DMS114 treated with DMSO at 0.1 percent for 48 hours (cell line): ENCODE results near the gene NRL.

Experiments used
- DNase-seq: peaks from one replicate; lab custom pipeline; 2025; ENCODE audit not compliant: unreplicated experiment; lab: John Stamatoyannopoulos, UW

The NRL gene

GRCh38 chr14:24068711-24069410 lies 45.9 kb downstream of the NRL start:
- DNase-seq: no peak

- no peak for DNase-seq
Observed at GRCh38 chr14:24067133-24068082, 47.3 kb downstream of the NRL start.

GRCh38 chr14:24066496-24067132 lies 48.1 kb downstream of the NRL start:
- DNase-seq: no peak

GRCh38 chr14:24065408-24065807 lies 49.3 kb downstream of the NRL start:
- DNase-seq: no peak

GRCh38 chr14:24064856-24065255 lies 49.9 kb downstream of the NRL start:
- no peak for DNase-seq

DNA sequence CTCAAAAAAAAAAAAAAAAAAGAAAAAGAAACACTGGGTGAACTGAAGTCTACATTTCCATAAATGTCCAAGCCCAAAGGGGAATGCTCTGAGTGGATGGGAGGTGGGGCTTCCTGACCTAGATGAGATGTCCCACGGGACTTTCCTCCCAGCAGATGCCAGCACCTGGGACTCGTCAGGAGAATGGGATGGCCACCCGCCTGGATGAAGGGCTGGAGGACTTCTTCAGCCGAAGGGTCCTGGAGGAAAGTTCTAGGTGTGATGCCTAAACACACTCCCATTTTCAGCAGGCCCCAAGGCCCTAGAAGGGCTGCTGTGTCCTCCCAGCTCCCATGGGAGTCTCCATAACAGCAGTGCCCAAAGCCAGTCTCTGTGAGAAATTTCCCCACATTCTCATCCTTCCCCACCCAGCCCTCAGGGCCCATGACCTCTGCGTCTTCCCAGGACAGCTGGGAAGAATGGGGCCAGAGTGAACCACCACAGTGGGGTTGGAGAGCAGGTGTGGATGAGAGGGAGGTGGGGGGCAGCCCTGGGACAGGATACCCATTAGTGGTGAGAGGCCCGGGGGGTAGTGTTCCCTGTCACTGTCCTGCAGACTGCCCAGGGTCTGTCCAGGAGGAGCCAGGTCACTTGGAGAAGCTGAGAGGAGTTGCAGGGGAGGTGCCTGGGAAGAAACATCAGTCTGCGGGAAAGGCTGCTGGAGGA lies 50.5 kb downstream of the NRL start:
- DNase-seq: no peak

GRCh38 chr14:24063263-24063836 lies 51.4 kb downstream of the NRL start:
- no peak for DNase-seq

GRCh38 chr14:24062216-24062980 lies 52.4 kb downstream of the NRL start:
- DNase-seq: no peak

- DNase-seq: no peak
Observed at GRCh38 chr14:24060984-24061913, 53.5 kb downstream of the NRL start.

DNA sequence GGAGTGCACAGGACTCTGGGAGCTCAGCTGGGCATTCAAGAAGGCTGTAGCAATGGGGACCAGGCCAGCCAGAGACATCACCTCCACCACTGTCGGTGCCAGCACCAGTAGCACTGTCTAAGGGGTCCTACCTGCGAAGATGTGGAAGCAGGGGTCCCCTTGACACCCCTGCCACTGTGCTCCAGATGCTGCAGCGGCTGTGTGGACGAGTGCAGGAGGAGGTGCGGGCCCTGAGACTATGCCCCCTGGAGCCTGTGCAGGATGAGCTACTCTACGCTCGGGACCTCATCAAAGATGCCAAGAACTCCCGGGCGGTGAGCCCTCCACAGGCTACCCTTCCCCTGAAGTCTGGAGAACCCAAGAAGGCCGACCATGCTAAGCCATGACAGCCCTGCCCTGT lies 54.3 kb downstream of the NRL start:
- no peak for DNase-seq

- DNase-seq: no peak
Observed at GRCh38 chr14:24059841-24060388, 54.8 kb downstream of the NRL start.

- DNase-seq: no peak
Observed at GRCh38 chr14:24058951-24059475, 55.7 kb downstream of the NRL start.

- peak; percentile 46 for DNase-seq
Observed at GRCh38 chr14:24058260-24058950, 56.3 kb downstream of the NRL start.

DNA sequence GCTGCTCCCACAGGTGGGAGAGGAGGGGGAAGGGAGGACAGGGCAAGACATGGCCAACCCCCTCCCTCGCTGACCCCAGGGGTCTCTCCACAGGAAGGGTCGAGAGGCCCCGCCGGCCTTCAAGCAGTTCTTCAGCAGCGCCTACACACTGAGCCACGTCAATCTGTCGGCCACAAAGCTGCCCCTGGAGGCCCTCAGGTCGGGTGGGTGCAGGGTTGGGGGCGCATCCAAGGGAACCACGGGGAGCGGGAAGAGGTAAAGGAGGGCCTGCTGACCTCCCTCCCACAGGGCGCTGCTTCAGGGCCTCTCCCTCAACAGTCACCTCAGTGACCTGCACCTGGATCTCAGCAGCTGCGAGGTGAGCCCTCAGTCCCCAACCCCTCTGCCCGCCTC lies 56.9 kb downstream of the NRL start:
- DNase-seq: no peak

- DNase-seq: no peak
Observed at GRCh38 chr14:24057271-24057670, 57.5 kb downstream of the NRL start.

DNA sequence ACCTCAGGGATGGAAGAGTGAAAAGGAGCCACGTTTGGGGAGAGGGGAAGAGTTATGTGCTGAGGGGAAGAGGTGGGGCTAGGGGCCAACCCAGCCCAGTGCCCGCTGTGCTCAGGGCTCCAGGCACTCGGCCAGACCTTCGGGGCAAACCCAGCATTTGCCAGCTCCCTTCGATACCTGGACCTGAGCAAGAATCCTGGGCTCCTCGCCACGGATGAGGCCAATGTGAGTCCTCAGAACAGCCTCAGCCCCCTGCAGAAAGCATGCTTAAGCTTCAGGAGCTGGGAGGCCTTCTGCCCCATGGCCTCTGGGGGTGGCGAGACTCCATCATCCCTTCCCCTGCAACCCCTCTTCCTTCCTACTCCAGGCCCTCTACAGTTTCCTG lies 58.0 kb downstream of the NRL start:
- no peak for DNase-seq

- DNase-seq: no peak
Observed at GRCh38 chr14:24055971-24056799, 58.6 kb downstream of the NRL start.
